Aorta (tissue), 5 donors: Measurements from ENCODE around the gene FAM200C. TPM values are rescaled to one million over a fixed set of nuclear protein-coding genes. Genes with fewer than 3 reads are reported as not detected.

Experiments used
- ATAC-seq: fragments of 200-7000 bp; cut with Tn5 transposase; one replicate; pipeline ENCODE4 v1.9.1; 2022; ENCODE audit warnings: moderate library complexity; ENCODE audit not compliant: low FRiP score
- DNase-seq, 2 donors: peaks; one replicate each; pipeline ENCODE4 v3.0.0-alpha.2; 2020
- H3K27ac ChIP-seq, 2 donors: one replicate each; pipeline ENCODE4 v1.5.1; 2013; ENCODE audit warnings: low read length in 2 of 2, mild to moderate bottlenecking in 2 of 2, moderate library complexity in 2 of 2, control low read depth in 1 of 2, inconsistent platforms in 1 of 2, low read depth in 1 of 2
- H3K27me3 ChIP-seq, 2 donors: one replicate each; pipeline ENCODE4 v1.6.1; 2013; ENCODE audit warnings: control low read depth in 1 of 2, low read length in 1 of 2, mild to moderate bottlenecking in 1 of 2, moderate library complexity in 1 of 2; ENCODE audit not compliant: insufficient read depth in 2 of 2, control insufficient read depth in 1 of 2
- H3K36me3 ChIP-seq, 2 donors: one replicate each; pipeline ENCODE4 v1.6.1; 2013; ENCODE audit warnings: control low read depth in 1 of 2, low read length in 1 of 2, mild to moderate bottlenecking in 1 of 2; ENCODE audit not compliant: insufficient read depth in 2 of 2, control insufficient read depth in 1 of 2
- H3K4me1 ChIP-seq, 2 donors: one replicate each; pipeline ENCODE4 v1.6.1; 2013; ENCODE audit warnings: low read length in 2 of 2, control low read depth in 1 of 2, mild to moderate bottlenecking in 1 of 2, moderate library complexity in 1 of 2; ENCODE audit not compliant: insufficient read depth in 2 of 2, control insufficient read depth in 1 of 2
- H3K4me3 ChIP-seq, 2 donors: one replicate each; pipeline ENCODE4 v1.5.1; 2013; ENCODE audit warnings: low read length in 2 of 2, control low read depth in 1 of 2, mild to moderate bottlenecking in 1 of 2
- H3K9me3 ChIP-seq: one replicate; pipeline ENCODE4 v1.6.1; 2013; ENCODE audit warnings: mild to moderate bottlenecking, low read length; ENCODE audit not compliant: control insufficient read depth
- WGBS, 2 donors: extraction: QIAGEN DNeasy Blood & Tissue Kit; methylation state at CpG; one replicate each; pipeline ENCODE4 v1.1.7; 2013; 5-methylcytosine and 5-hydroxymethylcytosine counted together
- intact Hi-C, 2 donors: fragments of 100-400 bp; cut with DNase I; formaldehyde crosslinking; loops; one replicate each; pipeline versions ENCODE4 v1.14.2 to v1.15.0; 2022
- polyA plus RNA-seq, 2 donors: library from polyadenylated mRNA; stranded (reverse); fragments of 200-250 nt; gene quantifications; one replicate each; pipeline ENCODE4 v1.2.3, GENCODE V29; 2013
- total RNA-seq, 2 donors: library from RNA; stranded (reverse); fragmentation: NEBNext Ultra II Directional; extraction: Animal tissue kit (Norgen Biotek cat#: 25700); gene quantifications; one replicate each; pipeline ENCODE4 v1.2.1, GENCODE V29; 2021
- donor health status: healthy with polysubstance abuse.
- donor health status: Bipolar disorder and iron deficiency.
- donor health status: DM: no; HTN: no; CAD: no.
- donor health status: DM: no; HTN: no; CAD: no.
- donor health status: DM: yes; HTN: yes; CAD: no.

Gene FAM200C
- total and polyA plus RNA-seq, 4 donors = 3.5 to 8.2 (median 5.7) TPM

DNA sequence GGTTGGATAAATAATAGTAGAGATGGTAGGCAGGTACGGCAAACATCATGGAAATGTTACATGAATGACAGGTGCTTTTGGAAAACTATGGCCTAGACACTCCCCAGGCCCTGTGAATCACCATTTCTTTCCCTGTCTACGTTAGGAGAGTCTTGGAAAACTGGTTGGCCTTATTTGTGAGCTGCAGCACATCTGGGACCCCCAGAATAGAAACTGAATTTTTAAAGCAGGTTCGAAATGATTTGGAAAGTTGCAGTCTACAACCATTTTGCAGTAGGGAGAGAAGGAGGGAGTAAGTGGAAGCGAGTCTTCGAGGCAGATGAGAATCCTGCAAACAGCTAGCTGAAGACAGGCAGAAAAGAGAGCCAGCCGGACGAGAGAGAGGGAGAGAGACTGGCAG is 42.5 kb downstream of the FAM200C start:
- ATAC-seq = peak; percentile 15
- intact Hi-C loops = loop anchor here in 1 of 2 donors (10.0 kb wide), 1 partner anchor 243 kb away; the partner anchor contains the start of gene PWWP2A
- no peak overlapping the region for H3K4me3 ChIP-seq

DNA sequence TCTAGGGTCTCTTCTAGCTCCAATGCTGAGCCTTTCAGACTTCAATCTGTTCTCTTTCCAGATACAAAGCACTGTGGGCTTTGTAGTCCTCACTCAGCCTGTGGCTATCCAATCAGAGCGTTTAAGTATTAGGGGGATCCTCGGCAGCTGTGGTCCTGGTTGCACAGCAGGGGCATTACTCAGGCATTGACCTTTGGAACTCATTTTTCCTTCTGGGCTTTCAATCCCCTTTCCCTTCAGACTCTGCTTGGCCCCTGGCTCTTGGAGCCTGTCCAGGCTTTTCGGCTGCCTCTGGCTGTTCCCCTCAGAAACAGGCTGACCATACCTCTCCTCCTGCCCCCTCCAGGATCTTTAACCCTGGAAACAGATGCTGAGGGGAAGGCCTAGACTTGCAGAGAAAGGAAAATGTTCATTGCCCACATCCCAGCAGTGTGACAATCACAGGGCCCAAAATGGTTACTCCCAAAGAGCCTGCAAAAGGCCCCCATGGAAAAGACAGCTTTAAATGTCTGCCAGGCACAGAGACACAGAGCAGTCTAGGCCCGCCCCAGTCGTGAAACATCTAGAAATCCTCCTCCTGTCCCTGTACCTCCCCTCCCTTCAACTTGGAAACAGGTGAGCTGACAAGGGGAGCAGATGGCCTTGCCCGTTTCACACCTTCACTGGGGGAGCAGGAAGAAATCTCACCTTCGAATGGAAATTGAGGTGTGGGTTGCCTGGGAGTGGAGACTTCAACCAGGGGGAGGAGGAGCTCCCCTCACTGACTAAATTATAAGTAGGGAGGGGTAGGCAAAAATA is 43.1 kb downstream of the FAM200C start:
- Histone ChIP-seq H3K27me3 (no peaks in the 10 kb centered on the region), H3K36me3 (no peaks in the 10 kb centered on the region), H3K9me3 (no peaks in the 10 kb centered on the region), H3K4me1 (peaks cover 1 to 10% of the 10 kb centered on the region in 2 donors), H3K27ac (peak overlapping the region; percentile 23 to 98), H3K4me3 (no peak overlapping the region)
- WGBS, 2 donors = 35 to 39% methylated on average over 7 of the region's 7 CpGs
- ATAC-seq = no peak
- intact Hi-C loops = loop anchor here in 1 of 2 donors (10.0 kb wide), 1 partner anchor 242 kb away; the partner anchor contains the start of gene PWWP2A
- DNase-seq = no peak

More for the DNA sequence above, 42.5 kb downstream of the FAM200C start:
- H3K36me3 ChIP-seq = no peaks in the 10 kb centered on the region
- H3K27ac ChIP-seq = peak overlapping the region; percentile 23 to 98
- peaks cover 1 to 10% of the 10 kb centered on the region in 2 donors for H3K4me1 ChIP-seq
- H3K9me3 ChIP-seq = no peaks in the 10 kb centered on the region
- no peak for DNase-seq
- no peaks in the 10 kb centered on the region for H3K27me3 ChIP-seq
- WGBS, 2 donors = 5 to 7% methylated on average over 7 of the region's 7 CpGs

DNA sequence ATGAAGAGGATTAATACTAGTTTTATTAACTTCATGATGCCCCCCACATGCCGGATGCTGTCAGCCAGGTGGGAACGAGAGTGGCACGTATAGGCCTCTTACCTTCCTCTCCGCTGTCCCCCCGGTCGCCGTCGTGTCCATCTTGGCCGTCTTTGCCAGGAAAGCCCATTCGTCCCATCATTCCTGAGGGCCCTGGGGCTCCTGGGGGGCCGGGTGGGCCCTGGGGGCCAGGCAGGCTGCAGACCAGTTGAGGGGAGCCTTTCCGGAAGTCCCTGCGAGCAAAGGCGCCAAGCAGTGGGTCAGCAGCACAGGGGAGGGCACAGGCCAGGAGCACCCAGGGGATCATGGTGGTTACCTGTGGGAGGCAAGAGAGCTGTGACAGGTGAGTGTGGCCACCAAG is 45.2 kb downstream of the FAM200C start:
- H3K27me3 ChIP-seq = no peaks in the 10 kb centered on the region
- H3K4me3 ChIP-seq = no peak overlapping the region
- H3K9me3 ChIP-seq = no peaks in the 10 kb centered on the region
- ATAC-seq = no peak
- no peak for DNase-seq
- no peak overlapping the region for H3K27ac ChIP-seq
- WGBS, 2 donors = 92 to 94% methylated on average over 14 of the region's 14 CpGs
- intact Hi-C loops = loop anchor here in 1 of 2 donors (10.0 kb wide), 1 partner anchor 240 kb away; the partner anchor contains the start of gene PWWP2A
- H3K36me3 ChIP-seq = no peaks in the 10 kb centered on the region
- peaks cover 1 to 7% of the 10 kb centered on the region in 2 donors for H3K4me1 ChIP-seq

GRCh38 chr5:160353379-160353778 is 46.5 kb downstream of the FAM200C start:
- H3K4me3 ChIP-seq = no peak overlapping the region
- DNase-seq (peak; percentile 83 to 84), ATAC-seq (peak; percentile 73)
- H3K36me3 ChIP-seq = no peaks in the 10 kb centered on the region
- H3K27ac ChIP-seq = peak overlapping the region in 1 of 2 donors; percentile 39
- H3K9me3 ChIP-seq = no peaks in the 10 kb centered on the region
- intact Hi-C loops = loop anchor here in 1 of 2 donors (10.0 kb wide), 1 partner anchor 239 kb away; the partner anchor contains the start of gene PWWP2A
- 11 to 12% methylated on average over 8 of the region's 8 CpGs for WGBS, 2 donors
- no peaks in the 10 kb centered on the region for H3K27me3 ChIP-seq
- peaks cover 0 to under 1% of the 10 kb centered on the region in 2 donors for H3K4me1 ChIP-seq

DNA sequence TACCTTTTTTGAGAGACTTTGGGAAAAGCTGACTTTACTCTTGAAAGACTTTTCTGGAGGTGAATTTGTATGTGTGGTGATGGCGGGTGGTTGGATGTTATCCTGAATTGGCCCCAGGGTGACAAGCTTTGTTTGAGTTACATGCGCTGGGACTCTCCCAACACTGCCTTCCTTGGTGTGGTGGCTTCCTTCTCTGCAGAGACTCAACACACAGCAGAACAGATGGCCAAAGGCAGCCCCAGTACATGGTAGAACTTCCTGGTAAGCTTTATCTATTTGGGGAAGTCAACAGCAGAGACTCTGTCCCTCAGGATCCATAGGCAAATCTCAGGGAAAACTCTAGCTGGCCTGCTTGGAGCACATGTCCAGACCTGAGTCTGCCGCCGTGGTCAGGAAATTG is 47.5 kb downstream of the FAM200C start:
- Histone ChIP-seq H3K9me3 (no peaks in the 10 kb centered on the region), H3K27me3 (no peaks in the 10 kb centered on the region), H3K4me1 (no peaks in the 10 kb centered on the region), H3K27ac (no peak overlapping the region), H3K36me3 (no peaks in the 10 kb centered on the region), H3K4me3 (no peak overlapping the region)
- no peak for DNase-seq
- intact Hi-C loops = loop anchor here in 1 of 2 donors (10.0 kb wide), 1 partner anchor 238 kb away; the partner anchor contains the start of gene PWWP2A
- 96 to 99% methylated on average over 4 of the region's 4 CpGs for WGBS, 2 donors
- no peak for ATAC-seq

DNA sequence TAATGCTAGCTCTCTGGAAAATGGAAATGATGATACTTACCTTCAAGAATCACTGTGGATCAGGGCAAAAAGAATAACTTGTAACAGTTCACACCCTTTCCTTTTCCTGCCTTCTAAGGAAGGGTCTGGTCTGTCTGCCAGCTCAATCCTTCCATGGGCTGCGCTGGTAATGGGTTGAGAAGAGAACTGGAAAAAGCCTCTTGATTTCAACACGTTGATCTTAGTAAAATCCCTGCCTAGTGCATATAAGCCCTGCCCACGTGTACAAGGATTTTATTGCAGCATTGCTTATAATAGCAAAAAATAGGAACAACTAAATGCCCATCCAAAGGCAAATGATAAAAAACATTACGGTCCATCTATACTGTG is 49.9 kb downstream of the FAM200C start:
- 72 to 73% methylated on average over 4 of the region's 4 CpGs for WGBS, 2 donors

DNA sequence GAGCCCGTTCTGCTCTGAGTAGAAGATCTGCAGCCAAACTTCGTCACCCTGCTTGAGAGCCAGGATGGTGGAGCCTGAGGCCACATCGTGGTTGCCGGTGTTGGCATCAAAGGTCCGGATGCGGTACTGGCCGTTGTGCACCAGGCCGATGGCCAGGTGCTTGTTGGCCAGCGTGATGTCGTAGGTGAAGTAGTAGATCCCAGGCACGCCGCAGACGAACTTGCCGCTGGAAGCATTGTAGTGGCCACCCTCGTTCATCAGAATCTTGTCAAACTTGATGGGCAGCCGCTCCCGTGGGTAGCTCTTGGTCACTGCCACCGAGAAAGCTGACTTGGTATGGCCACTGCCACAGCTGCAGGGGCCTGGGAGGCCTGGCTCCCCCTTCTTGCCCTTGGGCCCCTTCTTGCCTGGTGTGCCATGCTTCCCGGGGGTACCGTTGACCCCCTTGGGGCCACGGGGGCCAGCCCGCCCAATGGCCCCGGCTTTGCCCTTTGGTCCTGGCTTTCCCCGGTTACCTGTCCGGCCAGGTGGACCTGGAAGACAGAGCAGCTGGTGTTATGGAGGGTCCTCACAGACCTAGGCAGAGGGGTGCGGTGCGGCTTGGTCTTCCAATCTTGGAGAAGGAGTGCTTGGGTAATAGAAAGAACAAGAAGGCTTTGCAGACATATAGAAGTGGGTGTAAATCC is 50.5 kb downstream of the FAM200C start:
- H3K27me3 ChIP-seq = no peaks in the 10 kb centered on the region
- H3K4me1 ChIP-seq = no peaks in the 10 kb centered on the region
- intact Hi-C loops = loop anchor here in 1 of 2 donors (5.0 kb wide), 1 partner anchor 327 kb away; no protein-coding TSS in a partner anchor
- no peak for DNase-seq
- H3K4me3 ChIP-seq = no peak overlapping the region
- H3K27ac ChIP-seq = no peak overlapping the region
- 90 to 94% methylated on average over 27 of the region's 27 CpGs for WGBS, 2 donors
- no peak for ATAC-seq
- H3K36me3 ChIP-seq = no peaks in the 10 kb centered on the region
- H3K9me3 ChIP-seq = no peaks in the 10 kb centered on the region

More for the DNA sequence above, 49.9 kb downstream of the FAM200C start:
- no peak for DNase-seq
- no peak overlapping the region for H3K4me3 ChIP-seq
- no peaks in the 10 kb centered on the region for H3K9me3 ChIP-seq
- no peak overlapping the region for H3K27ac ChIP-seq
- no peaks in the 10 kb centered on the region for H3K36me3 ChIP-seq
- H3K27me3 ChIP-seq = no peaks in the 10 kb centered on the region
- intact Hi-C loops = loop anchor here (5.0 to 10.0 kb wide), 2 partner anchors 235 to 328 kb away; partner anchors contain the start of gene PWWP2A (in 1 of the 2)
- ATAC-seq = no peak
- H3K4me1 ChIP-seq = no peaks in the 10 kb centered on the region

DNA sequence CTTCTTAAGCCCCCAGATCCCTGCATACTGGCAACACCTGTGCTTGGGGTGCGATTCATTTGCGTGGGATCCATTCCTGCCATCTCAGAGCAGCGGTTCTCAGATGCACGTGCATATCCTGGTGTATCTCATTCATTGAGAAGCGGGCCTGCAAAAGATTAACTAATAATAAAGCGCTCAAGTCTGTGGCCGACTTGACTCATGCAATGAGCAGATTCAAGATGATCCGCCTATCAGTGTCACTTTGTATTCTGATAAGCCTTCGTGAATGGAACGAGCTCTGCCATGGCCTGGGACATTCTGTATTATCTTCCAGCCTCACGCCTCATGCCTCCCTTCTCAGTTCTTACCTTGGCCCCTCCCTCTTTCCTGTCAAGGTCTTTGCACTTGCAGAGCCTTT is 51.8 kb downstream of the FAM200C start:
- Histone ChIP-seq H3K27ac (no peak overlapping the region), H3K9me3 (no peaks in the 10 kb centered on the region), H3K4me1 (no peaks in the 10 kb centered on the region), H3K27me3 (no peaks in the 10 kb centered on the region), H3K36me3 (no peaks in the 10 kb centered on the region), H3K4me3 (no peak overlapping the region)
- 86% methylated on average over 11 of the region's 11 CpGs for WGBS, 2 donors
- DNase-seq (no peak), ATAC-seq (no peak)
- intact Hi-C loops = loop anchor here in 1 of 2 donors (5.0 kb wide), 1 partner anchor 326 kb away; no protein-coding TSS in a partner anchor
